H1 (cell line): ENCODE data around the gene PDIA2.

Experiments used
- HDAC2 ChIP-seq, 2 experiments: fragments of 300-600 bp in 1 of 2; sonication (generic) in 1 of 2; IDR thresholded peaks; 2 replicates each; pipeline ENCODE4 v1.6.1; 2011 to 2012; ENCODE audit warnings: low read depth in 2 of 2, low read length in 2 of 2, mild to moderate bottlenecking in 2 of 2, moderate library complexity in 2 of 2, borderline replicate concordance in 1 of 2, inconsistent platforms in 1 of 2
- KDM5A ChIP-seq: fragments of 200-600 bp; IDR thresholded peaks from 2 replicates; pipeline ENCODE4 v1.7.1; 2012; ENCODE audit warnings: mild to moderate bottlenecking, low read length, inconsistent platforms, mixed read lengths
- POLR2A ChIP-seq, 2 experiments: IDR thresholded peaks; 1 replicate in 1 of 2; 2 replicates in 1 of 2; pipeline ENCODE4 v1.6.1; 2011; ENCODE audit warnings: low read depth in 2 of 2, low read length in 2 of 2, mild to moderate bottlenecking in 2 of 2; ENCODE audit errors: control extremely low read depth in 1 of 2
- POLR2AphosphoS5 ChIP-seq: IDR thresholded peaks from 2 replicates; pipeline ENCODE4 v1.6.1; 2011; ENCODE audit warnings: low read depth, low read length
- RFX5 ChIP-seq: IDR thresholded peaks from 2 replicates; pipeline ENCODE4 v1.6.1; 2011; ENCODE audit warnings: low read depth, low read length, improper control_type of control experiment, borderline replicate concordance
- RNF2 ChIP-seq: fragments of 200-900, 300-1000 bp; sonication (generic); IDR thresholded peaks from 2 replicates; pipeline ENCODE4 v1.7.1; 2016; ENCODE audit warnings: borderline replicate concordance, low read depth, mild to moderate bottlenecking, antibody characterized with exemption, low read length; ENCODE audit not compliant: poor library complexity, severe bottlenecking; ENCODE audit errors: missing control alignments
- SIX5 ChIP-seq: IDR thresholded peaks from 2 replicates; pipeline ENCODE4 v1.6.1; 2011; ENCODE audit warnings: mild to moderate bottlenecking, low read depth, low read length
- TCF12 ChIP-seq: IDR thresholded peaks from 2 replicates; pipeline ENCODE4 v1.6.1; 2011; ENCODE audit warnings: low read depth, mild to moderate bottlenecking, low read length
- TF ChIP-seq, protein P1 (sequence below), 3 experiments: IDR thresholded peaks; 1 replicate in 2 of 3; 2 replicates in 1 of 3; pipeline versions ENCODE4 v1.5.1 to v1.6.1; 2011; ENCODE audit warnings: low read length in 3 of 3, mild to moderate bottlenecking in 3 of 3, inconsistent platforms in 2 of 3, low read depth in 1 of 3, moderate library complexity in 1 of 3; ENCODE audit not compliant: insufficient read depth in 1 of 3; ENCODE audit errors: control extremely low read depth in 1 of 3

DNA sequence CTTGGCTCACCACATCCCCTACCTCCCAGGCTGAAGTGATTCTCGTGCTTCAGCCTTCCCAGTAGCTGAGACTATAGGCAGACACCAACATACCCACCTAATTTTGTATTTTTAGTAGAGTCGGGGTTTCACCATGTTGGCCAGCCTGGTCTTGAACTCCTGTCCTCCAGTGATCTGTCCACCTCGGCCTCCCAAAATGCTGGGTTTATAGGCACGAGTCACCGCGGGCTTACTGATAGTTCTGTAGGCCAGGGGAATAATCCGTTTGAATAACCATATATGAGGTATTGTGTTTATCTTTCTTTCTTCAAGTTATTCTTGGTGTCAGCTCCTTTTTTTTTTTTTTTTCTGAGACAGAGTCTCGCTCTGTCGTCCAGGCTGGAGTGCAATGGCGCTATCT is 40.7 kb upstream of the PDIA2 start:
- no peak for TF ChIP-seq POLR2AphosphoS5
- TF ChIP-seq, protein P1, sequence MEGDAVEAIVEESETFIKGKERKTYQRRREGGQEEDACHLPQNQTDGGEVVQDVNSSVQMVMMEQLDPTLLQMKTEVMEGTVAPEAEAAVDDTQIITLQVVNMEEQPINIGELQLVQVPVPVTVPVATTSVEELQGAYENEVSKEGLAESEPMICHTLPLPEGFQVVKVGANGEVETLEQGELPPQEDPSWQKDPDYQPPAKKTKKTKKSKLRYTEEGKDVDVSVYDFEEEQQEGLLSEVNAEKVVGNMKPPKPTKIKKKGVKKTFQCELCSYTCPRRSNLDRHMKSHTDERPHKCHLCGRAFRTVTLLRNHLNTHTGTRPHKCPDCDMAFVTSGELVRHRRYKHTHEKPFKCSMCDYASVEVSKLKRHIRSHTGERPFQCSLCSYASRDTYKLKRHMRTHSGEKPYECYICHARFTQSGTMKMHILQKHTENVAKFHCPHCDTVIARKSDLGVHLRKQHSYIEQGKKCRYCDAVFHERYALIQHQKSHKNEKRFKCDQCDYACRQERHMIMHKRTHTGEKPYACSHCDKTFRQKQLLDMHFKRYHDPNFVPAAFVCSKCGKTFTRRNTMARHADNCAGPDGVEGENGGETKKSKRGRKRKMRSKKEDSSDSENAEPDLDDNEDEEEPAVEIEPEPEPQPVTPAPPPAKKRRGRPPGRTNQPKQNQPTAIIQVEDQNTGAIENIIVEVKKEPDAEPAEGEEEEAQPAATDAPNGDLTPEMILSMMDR (IDR thresholded peaks at IDR 0.05; ENCODE audit: control extremely low read depth in 1 of 3, insufficient read depth in 1 of 3, low read depth in 1 of 3, low read length in 3 of 3), result no peak
- TF ChIP-seq RNF2, result no peak
- no peak for TF ChIP-seq RFX5
- TF ChIP-seq TCF12, result no peak
- no peak for TF ChIP-seq KDM5A
- no peak for TF ChIP-seq POLR2A (IDR thresholded peaks at IDR 0.05; ENCODE audit: control extremely low read depth in 1 of 2, low read depth in 2 of 2, low read length in 2 of 2)
- TF ChIP-seq SIX5, result no peak
- TF ChIP-seq HDAC2 (IDR thresholded peaks at IDR 0.05; ENCODE audit: borderline replicate concordance in 1 of 2, low read depth in 2 of 2, low read length in 2 of 2), result no peak
